AG04450 (cell line): ENCODE data around the gene DSCAML1. TPM values are rescaled to one million over a fixed set of nuclear protein-coding genes. Genes with fewer than 3 reads are reported as not detected.

Experiments used
- CTCF ChIA-PET: fragments of 300-600, 350-600 bp; formaldehyde crosslinking; extraction: SDS; loops from one replicate; lab custom pipeline; 2022; ENCODE audit warnings: antibody characterized with exemption, inconsistent platforms; lab: Charles Lee
- POLR2A ChIA-PET: fragments of 350-600 bp; formaldehyde crosslinking; extraction: SDS; loops from one replicate; lab custom pipeline; 2021; ENCODE audit warnings: antibody characterized with exemption, inconsistent platforms; lab: Yijun Ruan, JAX
- DNase-seq: peaks from one replicate; pipeline ENCODE4 v3.0.0-alpha.2; 2011; ENCODE audit warnings: low read depth, low spot score
- H3K27ac ChIP-seq: one replicate; pipeline ENCODE4 v1.5.1; 2012; ENCODE audit warnings: low read depth, low read length, control low read depth
- H3K27me3 ChIP-seq: one replicate; pipeline ENCODE4 v1.6.0; 2012; ENCODE audit warnings: low read length; ENCODE audit not compliant: control insufficient read depth, insufficient read depth
- H3K4me3 ChIP-seq: 2 replicates; pipeline ENCODE4 v1.5.1; 2011; ENCODE audit warnings: mild to moderate bottlenecking, low read depth, low read length, control low read depth
- H3K9me3 ChIP-seq: 2 replicates; pipeline ENCODE4 v1.5.1; 2012; ENCODE audit warnings: low read length; ENCODE audit not compliant: control insufficient read depth, insufficient read depth
- polyA plus RNA-seq: library from polyadenylated mRNA; depleted of rRNA; stranded (reverse); fragments of >200 nt; gene quantifications from 2 replicates; pipeline ENCODE4 v1.2.3, GENCODE V29; 2011
- TF ChIP-seq, protein P1 (sequence below): IDR thresholded peaks from 2 replicates; pipeline ENCODE4 v1.5.1; 2011; ENCODE audit warnings: low read depth, low read length, control low read depth, inconsistent platforms

DSCAML1 gene
- polyA plus RNA-seq, 1 experiment = not detected

DNA sequence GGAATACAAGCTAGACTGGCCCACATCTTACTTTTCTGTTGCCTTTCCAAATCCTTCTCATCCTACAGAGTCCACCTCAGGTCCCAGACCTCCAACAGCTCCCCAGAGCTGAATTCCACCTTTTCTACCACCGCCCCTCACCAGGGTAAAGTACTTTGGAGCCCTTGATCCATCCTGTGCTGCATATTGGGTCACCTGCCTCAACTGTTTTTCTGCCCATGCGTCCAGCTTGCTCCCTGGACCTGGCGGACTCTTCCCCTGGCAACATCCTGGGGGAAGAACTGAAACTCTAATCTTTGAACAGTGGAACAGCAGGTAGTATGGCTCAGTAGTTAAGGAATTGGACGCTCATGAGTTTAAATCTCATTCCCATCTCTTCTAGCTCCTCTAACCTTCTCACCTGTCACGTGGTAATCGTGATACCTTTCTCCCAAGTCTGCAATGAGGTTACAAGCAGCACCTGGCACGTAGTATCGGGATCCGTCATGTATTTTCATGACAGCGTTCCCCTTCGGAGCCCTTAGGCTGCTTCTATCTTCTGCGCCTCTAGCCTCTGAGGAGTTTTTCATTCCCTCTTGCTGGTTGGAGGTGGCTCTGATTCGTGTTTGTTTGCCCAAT is 371.2 kb downstream of the DSCAML1 start:
- CTCF ChIA-PET = interaction anchor here (0.5 to 5.4 kb wide), 56 partner anchors 10 to 764 kb away, joined by 3 to 97 read pairs (median 4); no protein-coding TSS in a partner anchor
- Histone ChIP-seq H3K9me3 (no peaks in the 10 kb centered on the region), H3K27ac (no peak overlapping the region), H3K4me3 (no peak overlapping the region), H3K27me3 (peaks cover 16% of the 10 kb centered on the region)
- no peak for DNase-seq
- TF ChIP-seq, protein P1, sequence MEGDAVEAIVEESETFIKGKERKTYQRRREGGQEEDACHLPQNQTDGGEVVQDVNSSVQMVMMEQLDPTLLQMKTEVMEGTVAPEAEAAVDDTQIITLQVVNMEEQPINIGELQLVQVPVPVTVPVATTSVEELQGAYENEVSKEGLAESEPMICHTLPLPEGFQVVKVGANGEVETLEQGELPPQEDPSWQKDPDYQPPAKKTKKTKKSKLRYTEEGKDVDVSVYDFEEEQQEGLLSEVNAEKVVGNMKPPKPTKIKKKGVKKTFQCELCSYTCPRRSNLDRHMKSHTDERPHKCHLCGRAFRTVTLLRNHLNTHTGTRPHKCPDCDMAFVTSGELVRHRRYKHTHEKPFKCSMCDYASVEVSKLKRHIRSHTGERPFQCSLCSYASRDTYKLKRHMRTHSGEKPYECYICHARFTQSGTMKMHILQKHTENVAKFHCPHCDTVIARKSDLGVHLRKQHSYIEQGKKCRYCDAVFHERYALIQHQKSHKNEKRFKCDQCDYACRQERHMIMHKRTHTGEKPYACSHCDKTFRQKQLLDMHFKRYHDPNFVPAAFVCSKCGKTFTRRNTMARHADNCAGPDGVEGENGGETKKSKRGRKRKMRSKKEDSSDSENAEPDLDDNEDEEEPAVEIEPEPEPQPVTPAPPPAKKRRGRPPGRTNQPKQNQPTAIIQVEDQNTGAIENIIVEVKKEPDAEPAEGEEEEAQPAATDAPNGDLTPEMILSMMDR = no peak
- POLR2A ChIA-PET = interaction anchor here (0.6 to 1.1 kb wide), 2 partner anchors 251 to 392 kb away, joined by 3 to 6 read pairs; no protein-coding TSS in a partner anchor

DNA sequence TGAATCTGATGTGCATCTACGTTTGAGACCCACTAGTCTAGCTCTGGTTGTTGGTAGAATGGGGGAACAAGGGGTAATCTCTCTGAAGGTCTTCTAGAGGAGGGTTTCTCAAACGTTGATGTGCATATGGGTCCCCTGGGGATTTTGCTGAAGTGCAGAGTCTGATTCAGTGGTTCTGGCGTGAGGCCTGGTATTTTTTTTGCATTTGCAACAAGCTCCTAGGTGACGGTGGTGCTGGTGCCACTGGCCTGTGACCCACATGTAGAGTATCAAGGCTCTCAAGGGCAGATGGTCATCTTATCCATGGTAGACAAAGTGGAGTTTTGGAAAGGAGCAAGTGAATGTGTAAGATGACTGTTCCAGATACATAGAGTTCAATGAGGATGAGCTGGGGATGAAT is 372.2 kb downstream of the DSCAML1 start:
- H3K27ac ChIP-seq = no peak overlapping the region
- H3K27me3 ChIP-seq = peaks cover 15% of the 10 kb centered on the region
- TF ChIP-seq, protein P1 = no peak
- no peak overlapping the region for H3K4me3 ChIP-seq
- ChIA-PET POLR2A (interaction anchor here (0.6 kb wide), 2 partner anchors 17 to 522 kb away, joined by 4 to 6 read pairs; no protein-coding TSS in a partner anchor), CTCF (interaction anchor here (1.1 to 5.4 kb wide), 12 partner anchors 10 to 628 kb away, joined by 3 to 97 read pairs (median 12); no protein-coding TSS in a partner anchor)
- no peaks in the 10 kb centered on the region for H3K9me3 ChIP-seq
- DNase-seq = no peak

DNA sequence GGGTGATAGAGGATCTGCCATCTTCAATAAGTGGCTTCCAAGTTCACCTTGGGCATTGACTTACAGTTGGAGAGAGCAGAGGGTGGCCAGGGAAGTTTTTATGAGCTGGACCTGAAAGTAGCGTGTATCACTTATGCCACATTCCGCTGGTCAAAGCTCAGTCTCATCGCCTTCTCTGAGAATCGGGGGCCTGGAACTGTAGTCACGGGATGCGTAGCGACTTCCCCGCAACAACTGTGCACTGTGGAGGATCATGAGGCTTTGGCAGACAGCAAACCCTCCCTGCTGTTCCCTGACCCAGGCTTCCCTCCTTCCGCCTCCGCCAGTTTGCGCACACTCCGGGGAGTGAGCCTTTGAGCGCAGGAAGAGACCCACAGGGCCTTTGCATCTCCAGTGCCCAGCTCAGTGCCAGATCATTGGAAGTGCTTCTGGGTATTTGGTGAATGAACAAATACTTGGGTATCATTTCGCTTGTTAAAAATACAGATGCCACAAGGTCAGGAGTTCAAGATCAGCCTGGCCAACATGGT is 373.9 kb downstream of the DSCAML1 start:
- DNase-seq = no peak
- TF ChIP-seq, protein P1 = no peak
- POLR2A ChIA-PET = no interaction called here
- CTCF ChIA-PET = interaction anchor here (5.4 kb wide), 1 partner anchor 394 kb away, joined by 97 read pairs; no protein-coding TSS in a partner anchor
- Histone ChIP-seq H3K4me3 (no peak overlapping the region), H3K27ac (no peak overlapping the region), H3K27me3 (peaks cover 17% of the 10 kb centered on the region), H3K9me3 (no peaks in the 10 kb centered on the region)

DNA sequence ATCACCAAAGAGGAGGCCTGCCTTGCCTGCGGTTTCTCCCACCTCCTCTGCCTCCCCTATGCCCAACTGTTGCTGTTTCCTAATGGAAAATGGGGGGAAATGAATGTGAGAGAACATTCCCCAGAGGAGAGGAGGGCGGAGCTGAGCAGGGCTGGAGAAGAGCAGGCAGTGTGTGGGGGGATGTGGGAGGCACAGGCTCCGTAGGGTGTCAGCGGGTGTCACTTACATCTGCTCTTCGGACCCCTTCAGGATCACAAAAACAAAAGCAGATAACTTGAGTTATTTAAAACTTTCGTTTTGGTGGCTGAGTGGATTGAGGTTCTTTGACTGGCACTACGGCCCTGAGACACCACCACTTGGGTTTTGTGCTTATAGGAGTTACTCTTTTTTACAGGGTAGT is 375.5 kb downstream of the DSCAML1 start:
- DNase-seq = no peak
- no peak overlapping the region for H3K4me3 ChIP-seq
- peaks cover 6% of the 10 kb centered on the region for H3K27me3 ChIP-seq
- ChIA-PET POLR2A (no interaction called here), CTCF (no interaction called here)
- TF ChIP-seq, protein P1 = no peak
- H3K27ac ChIP-seq = no peak overlapping the region
- no peaks in the 10 kb centered on the region for H3K9me3 ChIP-seq

DNA sequence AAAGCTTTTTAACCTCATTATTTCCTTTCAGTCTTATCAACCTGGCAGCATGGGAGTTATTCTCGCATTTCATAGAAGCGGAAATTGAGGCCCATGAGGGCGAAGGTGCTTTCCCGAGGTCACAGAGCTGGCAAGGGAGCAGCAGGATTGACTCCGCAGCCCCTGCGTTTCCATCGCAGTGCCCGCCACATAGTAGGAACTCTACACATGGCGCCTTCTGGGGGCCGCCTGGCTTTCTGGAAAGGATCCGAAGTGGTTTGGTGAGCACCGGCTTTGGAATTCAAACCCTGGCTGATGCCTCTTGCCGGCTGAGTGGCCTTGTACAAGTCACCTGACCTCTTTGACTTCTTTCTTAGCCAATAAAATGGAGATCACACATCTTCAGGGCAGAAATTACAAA is 376.0 kb downstream of the DSCAML1 start:
- DNase-seq = no peak
- ChIA-PET CTCF (no interaction called here), POLR2A (no interaction called here)
- Histone ChIP-seq H3K27ac (no peak overlapping the region), H3K9me3 (no peaks in the 10 kb centered on the region), H3K4me3 (no peak overlapping the region), H3K27me3 (peaks cover 6% of the 10 kb centered on the region)
- TF ChIP-seq, protein P1 = no peak
